HEK293 (cell line): ENCODE data around the gene GCNT1.

ENCODE experiments used
- CTCF ChIA-PET: fragments of 350-600 bp; formaldehyde crosslinking; extraction: SDS; loops from one replicate; lab custom pipeline; 2021; ENCODE audit warnings: antibody characterized with exemption; lab: Yijun Ruan, JAX
- POLR2A ChIA-PET: fragments of 300-600 bp; formaldehyde crosslinking; extraction: SDS; loops from one replicate; lab custom pipeline; 2020; ENCODE audit warnings: antibody characterized with exemption, inconsistent platforms; lab: Yijun Ruan, JAX
- H3K27ac ChIP-seq: fragments of 200-500 bp; sonication (Bioruptor generic); 2 replicates; pipeline ENCODE4 v1.5.1; 2014; ENCODE audit warnings: low read depth, low read length, control low read depth, inconsistent platforms; ENCODE audit errors: extremely low read depth
- H3K36me3 ChIP-seq, 2 experiments: fragments of 200-500 bp in 1 of 2; sonication (Bioruptor generic) in 1 of 2; 1 replicate in 1 of 2; 2 replicates in 1 of 2; pipeline ENCODE4 v1.5.1; 2014 to 2017; ENCODE audit warnings: inconsistent platforms in 2 of 2, low read length in 2 of 2; ENCODE audit not compliant: control insufficient read depth in 2 of 2, insufficient read depth in 1 of 2
- H3K4me1 ChIP-seq: fragments of 200-500 bp; sonication (Bioruptor generic); 2 replicates; pipeline ENCODE4 v1.5.1; 2014; ENCODE audit warnings: mild to moderate bottlenecking, low read length, inconsistent platforms; ENCODE audit not compliant: control insufficient read depth, insufficient read depth
- H3K4me3 ChIP-seq: 2 replicates; pipeline ENCODE4 v1.5.1; 2011; ENCODE audit warnings: low read depth, mild to moderate bottlenecking, control low read depth, low read length, moderate library complexity
- H3K9me3 ChIP-seq: fragments of 200-500 bp; sonication (Bioruptor generic); 2 replicates; pipeline ENCODE4 v1.5.1; 2014; ENCODE audit warnings: low read depth, low read length, inconsistent platforms; ENCODE audit not compliant: control insufficient read depth, insufficient read depth
- EGR2 ChIP-seq: fragments of 450-650 bp; formaldehyde crosslinking; IDR thresholded peaks from 2 replicates; pipeline ENCODE4 v1.5.1; 2016; ENCODE audit warnings: low read depth, missing biosample characterization, missing genetic modification characterization
- HOXA7 ChIP-seq: sonication (generic); formaldehyde crosslinking; IDR thresholded peaks from 2 replicates; pipeline ENCODE4 v1.8.1; 2022; ENCODE audit warnings: missing genetic modification reagents, borderline replicate concordance
- IKZF3 ChIP-seq: fragments of 450-650 bp; IDR thresholded peaks from 2 replicates; pipeline ENCODE4 v1.5.0; 2018; ENCODE audit warnings: missing biosample characterization, mild to moderate bottlenecking, missing genetic modification characterization, moderate library complexity
- MZF1 ChIP-seq: fragments of 450-650 bp; formaldehyde crosslinking; IDR thresholded peaks from 2 replicates; pipeline ENCODE4 v1.5.1; 2017; ENCODE audit warnings: missing biosample characterization, missing genetic modification characterization, borderline replicate concordance
- SCRT1 ChIP-seq: fragments of 450-650 bp; formaldehyde crosslinking; IDR thresholded peaks from 2 replicates; pipeline ENCODE4 v1.5.1; 2016; ENCODE audit warnings: missing biosample characterization, missing genetic modification characterization, borderline replicate concordance
- SP7 ChIP-seq: fragments of 450-650 bp; formaldehyde crosslinking; IDR thresholded peaks from 2 replicates; pipeline ENCODE4 v1.5.1; 2016; ENCODE audit warnings: missing biosample characterization, missing genetic modification characterization
- WT1 ChIP-seq: fragments of 450-650 bp; formaldehyde crosslinking; IDR thresholded peaks from 2 replicates; pipeline ENCODE4 v1.5.1; 2016; ENCODE audit warnings: missing biosample characterization, missing genetic modification characterization
- ZBTB11 ChIP-seq: fragments of 450-650 bp; formaldehyde crosslinking; conservative IDR thresholded peaks from 2 replicates; pipeline ENCODE4 v1.5.1; 2016; ENCODE audit warnings: low read depth, missing biosample characterization, missing genetic modification characterization
- ZBTB6 ChIP-seq: fragments of 450-650 bp; formaldehyde crosslinking; IDR thresholded peaks from 2 replicates; pipeline ENCODE4 v1.5.1; 2017; ENCODE audit warnings: missing biosample characterization, missing genetic modification characterization
- ZNF155 ChIP-seq: fragments of 450-650 bp; formaldehyde crosslinking; IDR thresholded peaks from 2 replicates; pipeline ENCODE4 v1.5.1; 2016; ENCODE audit warnings: missing biosample characterization, missing genetic modification characterization
- ZNF248 ChIP-seq: fragments of 450-650 bp; formaldehyde crosslinking; IDR thresholded peaks from 2 replicates; pipeline ENCODE4 v1.5.1; 2017; ENCODE audit warnings: missing biosample characterization, missing genetic modification characterization
- ZNF391 ChIP-seq: fragments of 450-650 bp; formaldehyde crosslinking; IDR thresholded peaks from 2 replicates; pipeline ENCODE4 v1.5.1; 2016; ENCODE audit warnings: low read depth, missing biosample characterization, missing genetic modification characterization, borderline replicate concordance
- ZNF416 ChIP-seq: fragments of 450-650 bp; formaldehyde crosslinking; IDR thresholded peaks from 2 replicates; pipeline ENCODE4 v1.5.1; 2016; ENCODE audit warnings: missing biosample characterization, missing genetic modification characterization
- ZNF501 ChIP-seq: fragments of 450-650 bp; formaldehyde crosslinking; IDR thresholded peaks from 2 replicates; pipeline ENCODE4 v1.5.1; 2016; ENCODE audit warnings: missing biosample characterization, missing genetic modification characterization
- ZNF596 ChIP-seq: fragments of 450-650 bp; IDR thresholded peaks from 2 replicates; pipeline ENCODE4 v1.5.0; 2018; ENCODE audit warnings: missing biosample characterization, mild to moderate bottlenecking, missing genetic modification characterization, moderate library complexity
- TF ChIP-seq, protein P1 (sequence below): fragments of 450-650 bp; formaldehyde crosslinking; IDR thresholded peaks from 2 replicates; pipeline ENCODE4 v1.5.1; 2016; ENCODE audit warnings: missing biosample characterization, missing genetic modification characterization
- TF ChIP-seq, protein P2 (sequence below): fragments of 450-650 bp; formaldehyde crosslinking; IDR thresholded peaks from 2 replicates; pipeline ENCODE4 v1.5.1; 2016; ENCODE audit warnings: missing biosample characterization, missing genetic modification characterization, low read depth

GCNT1 gene

DNA sequence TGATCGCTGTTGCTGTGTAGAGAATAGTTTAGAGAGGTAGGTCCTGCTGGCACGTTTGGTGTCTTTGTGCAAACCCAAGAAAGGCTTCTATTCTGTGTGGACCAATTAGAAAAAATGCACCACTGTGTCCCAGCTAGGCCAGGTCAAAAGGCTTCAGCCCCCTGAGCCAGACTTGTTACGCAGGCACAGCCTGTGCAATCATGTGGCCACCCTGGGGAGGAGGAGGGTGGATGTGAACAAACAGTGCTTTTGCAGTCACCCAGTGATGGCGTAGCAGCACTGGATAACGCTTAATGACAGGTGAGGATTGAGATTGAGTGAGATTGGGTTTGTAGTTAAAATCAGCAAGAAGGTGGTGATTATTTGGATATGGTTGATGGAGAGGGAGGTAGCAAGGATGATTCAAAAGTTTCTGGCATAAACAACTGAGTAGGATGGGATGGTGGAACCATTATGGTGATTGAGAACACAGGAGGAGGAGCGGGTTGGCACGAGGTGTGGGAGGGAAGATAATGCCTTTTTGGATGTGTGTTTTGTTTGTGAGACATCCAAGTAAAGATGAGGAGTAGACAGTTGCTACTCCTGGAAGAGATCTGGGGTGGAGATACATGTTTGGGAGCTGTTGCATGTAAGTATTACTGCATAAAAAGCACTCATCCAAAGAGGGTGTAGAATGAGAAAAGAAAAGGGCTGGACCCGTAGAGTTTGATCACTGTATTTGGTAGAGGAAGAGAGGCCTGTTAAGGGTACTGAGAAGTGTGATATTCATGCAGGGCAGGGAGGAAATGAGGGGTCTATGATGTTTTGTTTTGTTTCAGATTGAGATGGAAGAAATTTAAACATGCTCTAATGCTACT, 6.7 kb downstream of the GCNT1 start:
- no peak overlapping the region for H3K27ac ChIP-seq

DNA sequence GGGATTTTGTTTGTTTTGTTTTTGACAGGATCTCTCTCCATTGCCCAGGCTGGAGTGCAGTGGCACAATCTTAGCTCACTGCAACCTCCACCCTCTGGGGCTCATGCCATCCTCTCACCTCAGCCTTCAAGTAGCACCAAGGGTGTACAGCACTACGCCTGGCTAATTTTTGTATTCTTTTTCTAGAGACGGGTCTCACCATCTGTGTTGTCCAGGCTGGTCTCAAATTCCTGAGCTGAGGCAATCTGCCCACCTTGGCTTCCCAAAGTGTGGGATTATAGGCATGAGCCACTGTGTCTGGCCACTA, 7.3 kb downstream of the GCNT1 start:
- TF ChIP-seq ZNF596 (no peak), SCRT1 (tag by site-specific recombination) (no peak), ZBTB11 (tag by site-specific recombination) (no peak), SP7 (tag by site-specific recombination) (no peak), IKZF3 (tag by site-specific recombination) (no peak), ZBTB6 (tag by site-specific recombination) (no peak)
- TF ChIP-seq, protein P1, sequence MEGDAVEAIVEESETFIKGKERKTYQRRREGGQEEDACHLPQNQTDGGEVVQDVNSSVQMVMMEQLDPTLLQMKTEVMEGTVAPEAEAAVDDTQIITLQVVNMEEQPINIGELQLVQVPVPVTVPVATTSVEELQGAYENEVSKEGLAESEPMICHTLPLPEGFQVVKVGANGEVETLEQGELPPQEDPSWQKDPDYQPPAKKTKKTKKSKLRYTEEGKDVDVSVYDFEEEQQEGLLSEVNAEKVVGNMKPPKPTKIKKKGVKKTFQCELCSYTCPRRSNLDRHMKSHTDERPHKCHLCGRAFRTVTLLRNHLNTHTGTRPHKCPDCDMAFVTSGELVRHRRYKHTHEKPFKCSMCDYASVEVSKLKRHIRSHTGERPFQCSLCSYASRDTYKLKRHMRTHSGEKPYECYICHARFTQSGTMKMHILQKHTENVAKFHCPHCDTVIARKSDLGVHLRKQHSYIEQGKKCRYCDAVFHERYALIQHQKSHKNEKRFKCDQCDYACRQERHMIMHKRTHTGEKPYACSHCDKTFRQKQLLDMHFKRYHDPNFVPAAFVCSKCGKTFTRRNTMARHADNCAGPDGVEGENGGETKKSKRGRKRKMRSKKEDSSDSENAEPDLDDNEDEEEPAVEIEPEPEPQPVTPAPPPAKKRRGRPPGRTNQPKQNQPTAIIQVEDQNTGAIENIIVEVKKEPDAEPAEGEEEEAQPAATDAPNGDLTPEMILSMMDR = no peak
- ChIA-PET CTCF (interaction anchor here (0.6 to 0.7 kb wide), 2 partner anchors 109 to 206 kb away, joined by 4 to 5 read pairs; no protein-coding TSS in a partner anchor), POLR2A (no interaction called here)
- no peaks in the 10 kb centered on the region; a peak in 1 of 3 replicates for H3K36me3 ChIP-seq
- no peaks in the 10 kb centered on the region for H3K9me3 ChIP-seq
- H3K4me1 ChIP-seq = 0 out of 2 replicates have a peak, but pooled peaks cover 2% of the 10 kb centered on the region
- H3K27ac ChIP-seq = no peak overlapping the region
- no peak overlapping the region for H3K4me3 ChIP-seq

More for the DNA sequence above, 6.7 kb downstream of the GCNT1 start:
- ChIA-PET POLR2A (interaction anchor here (0.6 kb wide), 1 partner anchor 311 kb away, joined by 8 read pairs; no protein-coding TSS in a partner anchor), CTCF (interaction anchor here (0.6 kb wide), 2 partner anchors 109 to 195 kb away, joined by 3 to 5 read pairs; no protein-coding TSS in a partner anchor)
- Histone ChIP-seq H3K4me3 (no peak overlapping the region), H3K4me1 (0 out of 2 replicates have a peak, but pooled peaks cover 2% of the 10 kb centered on the region), H3K9me3 (no peaks in the 10 kb centered on the region), H3K36me3 (no peaks in the 10 kb centered on the region; a peak in 1 of 3 replicates)
- TF ChIP-seq WT1 (tag by site-specific recombination) = 0 out of 2 replicates have a peak, but pooled peaks have one; percentile 27
- no peak for TF ChIP-seq ZNF391 (tag by site-specific recombination)
- no peak for TF ChIP-seq ZNF155 (tag by site-specific recombination)
- TF ChIP-seq, protein P2, sequence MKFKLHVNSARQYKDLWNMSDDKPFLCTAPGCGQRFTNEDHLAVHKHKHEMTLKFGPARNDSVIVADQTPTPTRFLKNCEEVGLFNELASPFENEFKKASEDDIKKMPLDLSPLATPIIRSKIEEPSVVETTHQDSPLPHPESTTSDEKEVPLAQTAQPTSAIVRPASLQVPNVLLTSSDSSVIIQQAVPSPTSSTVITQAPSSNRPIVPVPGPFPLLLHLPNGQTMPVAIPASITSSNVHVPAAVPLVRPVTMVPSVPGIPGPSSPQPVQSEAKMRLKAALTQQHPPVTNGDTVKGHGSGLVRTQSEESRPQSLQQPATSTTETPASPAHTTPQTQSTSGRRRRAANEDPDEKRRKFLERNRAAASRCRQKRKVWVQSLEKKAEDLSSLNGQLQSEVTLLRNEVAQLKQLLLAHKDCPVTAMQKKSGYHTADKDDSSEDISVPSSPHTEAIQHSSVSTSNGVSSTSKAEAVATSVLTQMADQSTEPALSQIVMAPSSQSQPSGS = no peak
- TF ChIP-seq EGR2 = peak; percentile 71; the same call in 1 of the 2 replicates
- TF ChIP-seq HOXA7 (CRISPR knock-in tag) = no peak
- peak; percentile 85 for TF ChIP-seq SP7 (tag by site-specific recombination)
- TF ChIP-seq ZNF501 (tag by site-specific recombination) = no peak
- no peak for TF ChIP-seq ZNF416 (tag by site-specific recombination)
- TF ChIP-seq MZF1 = no peak
- TF ChIP-seq ZNF248 = no peak
- TF ChIP-seq, all 188 proteins: peak for 3
